GM12878 (cell line): ENCODE measurements around the gene RCAN1. TPM values are rescaled to one million over a fixed set of nuclear protein-coding genes. Genes with fewer than 3 reads are reported as not detected.

Source experiments
- ATAC-seq: fragments of 200-7000 bp; cut with Tn5 transposase; 3 replicates; pipeline ENCODE4 v1.9.1; 2020; ENCODE audit warnings: mild to moderate bottlenecking, moderate library complexity
- BruUV-seq: library from RNA; stranded (reverse); fragments of 400-500 nt; replicated peaks from 2 replicates; lab custom pipeline; 2021; lab: Mats Ljungman, UMichigan
- CTCF ChIA-PET: fragments of 300-600 bp; sonication (Branson Sonifier 250); formaldehyde crosslinking; extraction: SDS; loops from one replicate; lab custom pipeline; 2021; ENCODE audit warnings: inconsistent platforms; lab: Yijun Ruan, JAX
- POLR2A ChIA-PET: fragments of 350-600 bp; formaldehyde crosslinking; extraction: SDS; loops from one replicate; lab custom pipeline; 2021; ENCODE audit warnings: inconsistent platforms; lab: Charles Lee
- RAD21 ChIA-PET: fragments of 300-600 bp; sonication (Branson Sonifier 250); formaldehyde crosslinking; loops from one replicate; lab custom pipeline; 2023; ENCODE audit warnings: antibody characterized with exemption; ENCODE audit not compliant: unreplicated experiment; lab: Charles Lee
- SMC1A ChIA-PET: fragments of 300-600 bp; sonication (Branson Sonifier 250); formaldehyde crosslinking; loops from one replicate; lab custom pipeline; 2023; ENCODE audit not compliant: unreplicated experiment, uncharacterized antibody; lab: Charles Lee
- DNase-seq: peaks from one replicate; pipeline ENCODE4 v3.0.0-alpha.2; 2011; ENCODE audit warnings: low read depth, low spot score
- FAIRE-seq: peaks from 3 replicates; lab custom pipeline; 2011; peaks lifted over from hg19 to GRCh38; lab: Jason Lieb, UNC
- H2AFZ ChIP-seq: 2 replicates; pipeline ENCODE4 v1.6.0; 2011; ENCODE audit warnings: low read depth, low read length, control low read depth; ENCODE audit not compliant: control insufficient read depth
- H3K27ac ChIP-seq: 2 replicates; pipeline ENCODE4 v1.5.1; 2011; ENCODE audit warnings: control low read depth; ENCODE audit not compliant: control insufficient read depth, insufficient read depth
- H3K27me3 ChIP-seq, 2 experiments: replicated peaks in 1 of 2; 2 replicates each; pipeline versions ENCODE4 v1.6.0 to v1.6.1; 2011; ENCODE audit warnings: low read length in 1 of 2; ENCODE audit not compliant: control insufficient read depth in 2 of 2, insufficient read depth in 2 of 2
- H3K36me3 ChIP-seq, 2 experiments: 2 replicates each; pipeline ENCODE4 v1.5.1; 2011; ENCODE audit warnings: low read length in 1 of 2; ENCODE audit not compliant: control insufficient read depth in 2 of 2, insufficient read depth in 2 of 2
- H3K4me1 ChIP-seq: 2 replicates; pipeline ENCODE4 v1.6.1; 2011; ENCODE audit warnings: mild to moderate bottlenecking, low read length, moderate library complexity, mixed read lengths; ENCODE audit not compliant: control insufficient read depth, insufficient read depth
- H3K4me2 ChIP-seq: 2 replicates; pipeline ENCODE4 v1.6.0; 2011; ENCODE audit warnings: control low read depth; ENCODE audit not compliant: control insufficient read depth, insufficient read depth
- H3K4me3 ChIP-seq: fragments of 200-600 bp; sonication (generic); 2 replicates; pipeline ENCODE4 v1.5.1; 2016
- H3K79me2 ChIP-seq: 2 replicates; pipeline ENCODE4 v1.6.0; 2011; ENCODE audit warnings: low read length; ENCODE audit not compliant: control insufficient read depth, insufficient read depth
- H3K9ac ChIP-seq: 2 replicates; pipeline ENCODE4 v1.8.0; 2011; ENCODE audit warnings: low read length, control low read depth, mixed read lengths; ENCODE audit not compliant: control insufficient read depth, insufficient read depth
- H3K9me3 ChIP-seq: replicated peaks from 3 replicates; pipeline ENCODE4 v1.5.1; 2011; ENCODE audit warnings: mild to moderate bottlenecking, low read length; ENCODE audit not compliant: control insufficient read depth, insufficient read depth
- H4K20me1 ChIP-seq: 2 replicates; pipeline ENCODE4 v1.6.0; 2011; ENCODE audit not compliant: control insufficient read depth, insufficient read depth
- BCLAF1 ChIP-seq: fragments of 450-650 bp; IDR thresholded peaks from 2 replicates; pipeline ENCODE4 v1.6.1; 2017; ENCODE audit warnings: antibody characterized with exemption, mild to moderate bottlenecking, moderate library complexity
- BHLHE40 ChIP-seq, 2 experiments: fragments of 450-650 bp in 1 of 2; IDR thresholded peaks; 2 replicates each; pipeline ENCODE4 v1.6.1; 2011 to 2017; ENCODE audit warnings: low read depth in 2 of 2, borderline replicate concordance in 1 of 2, improper control_type of control experiment in 1 of 2, low read length in 1 of 2, mild to moderate bottlenecking in 1 of 2
- E2F8 ChIP-seq: fragments of 450-650 bp; IDR thresholded peaks from 2 replicates; pipeline ENCODE4 v1.6.1; 2018; ENCODE audit warnings: mild to moderate bottlenecking, low read depth, moderate library complexity; ENCODE audit not compliant: partially characterized antibody
- PBX3 ChIP-seq: IDR thresholded peaks from 2 replicates; pipeline ENCODE4 v1.6.1; 2011; ENCODE audit warnings: mild to moderate bottlenecking, low read depth, low read length, moderate library complexity; ENCODE audit not compliant: insufficient replicate concordance
- RBBP5 ChIP-seq: fragments of 200-600 bp; sonication (generic); conservative IDR thresholded peaks from 2 replicates; pipeline ENCODE4 v1.6.1; 2016
- REST ChIP-seq: IDR thresholded peaks from 2 replicates; pipeline ENCODE4 v1.6.1; 2012; ENCODE audit warnings: mild to moderate bottlenecking, low read depth, low read length
- SIX5 ChIP-seq: IDR thresholded peaks from 2 replicates; pipeline ENCODE4 v1.6.1; 2011; ENCODE audit warnings: mild to moderate bottlenecking, low read depth, low read length, moderate library complexity; ENCODE audit not compliant: severe bottlenecking
- ZBTB4 ChIP-seq: fragments of 450-650 bp; formaldehyde crosslinking; IDR thresholded peaks from 2 replicates; pipeline ENCODE4 v1.4.0; 2022; ENCODE audit warnings: mild to moderate bottlenecking, moderate library complexity
- WGBS: methylation state at CpG from one replicate; pipeline ENCODE4 v1.1.6; 2016; ENCODE audit warnings: low lambda C conversion rate; ENCODE audit not compliant: insufficient replicate concordance, insufficient coverage; ENCODE audit errors: missing lambda C conversion rate; 5-methylcytosine and 5-hydroxymethylcytosine counted together
- in situ Hi-C: fragments of 300-500 bp; cut with MboI; formaldehyde crosslinking; loops from 9 replicates; pipeline ENCODE4 v1.14.3; 2018; ENCODE audit warnings: mixed read lengths
- intact Hi-C: fragments of 100-400 bp; cut with micrococcal nuclease; formaldehyde crosslinking; loops from one replicate; pipeline ENCODE4 v1.14.2; 2022; ENCODE audit not compliant: unreplicated experiment
- polyA plus RNA-seq, 11 experiments: library from polyadenylated mRNA; depleted of rRNA in 4 of 11; unstranded in 6 of 11; stranded (reverse) in 5 of 11; fragments of >200 nt; fragmentation: Nextera tagmentation in 4 of 11; fragmentation: Illumina TruSeq in 1 of 11; extraction: Ambion mirVana in 4 of 11; extraction: Trizol in 1 of 11; gene quantifications; 1 replicate in 1 of 11; 2 replicates in 10 of 11; pipeline versions ENCODE4 v1.2.1 to v1.2.3, GENCODE V29; 2011 to 2016; ENCODE audit warnings: inconsistent platforms in 2 of 11, missing spikeins in 2 of 11, low read depth in 1 of 11
- total RNA-seq, 4 experiments: library from RNA; depleted of rRNA in 3 of 4; stranded (reverse); fragments of >200 nt in 3 of 4; fragmentation: Illumina TruSeq in 1 of 4; extraction: Trizol in 1 of 4; gene quantifications; 2 replicates each; pipeline versions ENCODE4 v1.2.1 to v1.2.3, GENCODE V29; 2013 to 2021

Gene RCAN1
- total and polyA plus RNA-seq, 10 of the 15 experiments (the other 5 are each of a cell fraction or from before 2014, with no cell fraction given): 2.8 to 12.9 (median 10.5) TPM

- Histone ChIP-seq H3K4me3 (no peak overlapping the region), H3K79me2 (no peaks in the 10 kb centered on the region), H4K20me1 (no peaks in the 10 kb centered on the region), H3K9ac (no peak overlapping the region), H3K27ac (no peak overlapping the region), H3K4me2 (no peak overlapping the region), H2AFZ (no peak overlapping the region), H3K9me3 (no peaks in the 10 kb centered on the region), H3K4me1 (peaks cover 11% of the 10 kb centered on the region), H3K36me3 (no peaks in the 10 kb centered on the region), H3K27me3 (no peaks in the 10 kb centered on the region)
- POLR2A ChIA-PET: no interaction called here
- DNase-seq: no peak
- no peak for FAIRE-seq
- in situ Hi-C loops: no loop called here
- SMC1A ChIA-PET: interaction anchor here (1.1 to 1.8 kb wide), 2 partner anchors 23 to 119 kb away, joined by 3 to 6 read pairs; no protein-coding TSS in a partner anchor
- RAD21 ChIA-PET: interaction anchor here (1.4 kb wide), 1 partner anchor 14 kb away, joined by 3 read pairs; no protein-coding TSS in a partner anchor
- 61% methylated on average over 8 of the region's 8 CpGs for WGBS
- ATAC-seq: no peak
- intact Hi-C loops: no loop called here
- CTCF ChIA-PET: interaction anchor here (0.6 to 1.9 kb wide), 4 partner anchors 9 to 115 kb away, joined by 4 to 5 read pairs (median 4); no protein-coding TSS in a partner anchor
- BruUV-seq: no TSS peak
- TF ChIP-seq PBX3 (no peak), BCLAF1 (no peak), REST (no peak), ZBTB4 (CRISPR knock-in tag) (no peak), SIX5 (no peak), E2F8 (no peak), BHLHE40 (IDR thresholded peaks at IDR 0.05; ENCODE audit: borderline replicate concordance in 1 of 2, low read depth in 2 of 2, low read length in 1 of 2) (no peak), RBBP5 (no peak)
Observed at GRCh38 chr21:34626131-34626530, 11.2 kb upstream of the RCAN1 start.
